GM19372 (cell line): Measurements from ENCODE around the gene TSHZ1.

Experiments
- ATAC-seq: cut with Tn5 transposase; IDR thresholded peaks from one replicate; pipeline ENCODE4 v1.9.1; 2021; ENCODE audit warnings: mild to moderate bottlenecking, low read depth, moderate library complexity; ENCODE audit not compliant: unreplicated experiment

Gene TSHZ1

GRCh38 chr18:75244351-75245313 lies 34.0 kb downstream of the TSHZ1 start:
- ATAC-seq, result no peak

GRCh38 chr18:75246721-75247610 lies 36.4 kb downstream of the TSHZ1 start:
- no peak for ATAC-seq

GRCh38 chr18:75247611-75248421 lies 37.2 kb downstream of the TSHZ1 start:
- ATAC-seq, result peak; percentile 51

- ATAC-seq, result no peak
These were observed 38.0 kb downstream of the TSHZ1 start for GRCh38 chr18:75248426-75249174.

GRCh38 chr18:75249175-75249518 lies 38.5 kb downstream of the TSHZ1 start:
- ATAC-seq, result no peak

- ATAC-seq, result no peak
These were observed 39.3 kb downstream of the TSHZ1 start for GRCh38 chr18:75249672-75250470.

GRCh38 chr18:75250471-75250821 lies 39.8 kb downstream of the TSHZ1 start:
- no peak for ATAC-seq

- ATAC-seq, result no peak
These were observed 40.9 kb downstream of the TSHZ1 start for GRCh38 chr18:75251466-75251865.

GRCh38 chr18:75252136-75252535 lies 41.5 kb downstream of the TSHZ1 start:
- ATAC-seq, result no peak

GRCh38 chr18:75253043-75253442 lies 42.4 kb downstream of the TSHZ1 start:
- no peak for ATAC-seq

GRCh38 chr18:75253784-75254183 lies 43.2 kb downstream of the TSHZ1 start:
- ATAC-seq, result no peak

GRCh38 chr18:75255094-75255493 lies 44.5 kb downstream of the TSHZ1 start:
- ATAC-seq, result no peak

- no peak for ATAC-seq
These were observed 45.8 kb downstream of the TSHZ1 start for GRCh38 chr18:75256376-75256775.

- no peak for ATAC-seq
These were observed 47.0 kb downstream of the TSHZ1 start for GRCh38 chr18:75257605-75258004.

- ATAC-seq, result peak; percentile 77
These were observed 51.0 kb downstream of the TSHZ1 start for GRCh38 chr18:75261430-75262223.

GRCh38 chr18:75262511-75262910 lies 51.9 kb downstream of the TSHZ1 start:
- no peak for ATAC-seq

- no peak for ATAC-seq
These were observed 53.6 kb downstream of the TSHZ1 start for GRCh38 chr18:75264195-75264594.

- ATAC-seq, result no peak
These were observed 54.5 kb downstream of the TSHZ1 start for GRCh38 chr18:75264926-75265597.
